GM19397 (cell line): ENCODE results near the gene TMEM120A.

Experiments used
- ATAC-seq: cut with Tn5 transposase; IDR thresholded peaks from one replicate; pipeline ENCODE4 v1.9.1; 2021; ENCODE audit warnings: mild to moderate bottlenecking, moderate library complexity; ENCODE audit not compliant: unreplicated experiment

TMEM120A gene

DNA sequence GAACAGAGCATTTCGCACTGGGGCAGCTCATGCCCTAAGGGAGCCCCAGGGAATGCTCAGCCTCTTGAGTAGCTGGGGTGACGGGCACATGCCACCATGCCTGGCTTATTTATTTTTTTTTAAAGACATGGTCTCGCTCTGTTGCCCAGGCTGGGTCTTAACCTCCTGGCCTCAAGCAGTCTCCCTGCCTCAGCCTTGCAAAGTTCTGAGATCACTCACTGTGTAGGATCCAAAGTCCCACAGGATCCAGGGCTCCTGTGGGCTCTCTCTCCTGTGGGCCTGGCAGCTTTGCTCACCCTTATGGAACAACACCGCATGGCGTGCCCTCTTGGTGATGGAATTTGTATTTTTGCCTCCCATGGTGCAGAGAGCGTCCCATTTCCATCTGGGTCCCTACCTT is 34.0 kb downstream of the TMEM120A start:
- no peak for ATAC-seq

GRCh38 chr7:75958802-75959543 is 35.4 kb downstream of the TMEM120A start:
- no peak for ATAC-seq

DNA sequence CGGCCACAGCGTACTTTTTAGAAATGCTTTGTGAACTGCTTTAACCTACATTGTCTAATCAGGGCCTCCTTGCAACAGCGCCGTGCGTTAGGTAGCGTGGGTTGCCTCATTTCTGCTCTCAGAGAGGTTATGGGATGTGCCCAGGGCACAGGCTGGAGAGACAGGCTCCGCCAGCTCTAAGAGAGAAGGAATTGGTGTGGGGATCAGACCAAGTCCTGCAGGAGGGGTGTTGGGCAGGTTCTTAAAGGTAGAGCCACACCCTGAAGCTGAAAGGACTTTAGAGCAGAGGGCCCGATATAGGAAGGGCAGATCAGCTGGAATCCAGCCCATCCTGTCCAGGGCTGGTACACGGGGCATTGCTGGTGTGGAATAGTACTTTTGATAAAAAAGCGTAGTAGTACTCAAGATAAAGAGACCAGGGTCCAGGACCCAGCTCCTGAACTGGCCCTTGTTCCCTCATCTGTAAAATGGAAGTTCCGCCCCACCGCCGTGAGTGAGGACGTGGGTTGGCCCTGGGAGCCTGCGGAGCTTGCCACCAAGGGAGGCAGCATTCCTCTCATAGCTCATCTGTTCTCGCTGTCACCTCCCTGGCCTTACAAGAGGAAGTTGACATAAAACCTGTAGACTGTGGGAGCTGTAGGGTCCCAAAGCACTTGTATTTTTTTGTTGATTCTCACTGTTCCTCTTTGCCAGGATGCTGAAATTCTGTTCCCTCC is 37.2 kb downstream of the TMEM120A start:
- ATAC-seq = no peak

DNA sequence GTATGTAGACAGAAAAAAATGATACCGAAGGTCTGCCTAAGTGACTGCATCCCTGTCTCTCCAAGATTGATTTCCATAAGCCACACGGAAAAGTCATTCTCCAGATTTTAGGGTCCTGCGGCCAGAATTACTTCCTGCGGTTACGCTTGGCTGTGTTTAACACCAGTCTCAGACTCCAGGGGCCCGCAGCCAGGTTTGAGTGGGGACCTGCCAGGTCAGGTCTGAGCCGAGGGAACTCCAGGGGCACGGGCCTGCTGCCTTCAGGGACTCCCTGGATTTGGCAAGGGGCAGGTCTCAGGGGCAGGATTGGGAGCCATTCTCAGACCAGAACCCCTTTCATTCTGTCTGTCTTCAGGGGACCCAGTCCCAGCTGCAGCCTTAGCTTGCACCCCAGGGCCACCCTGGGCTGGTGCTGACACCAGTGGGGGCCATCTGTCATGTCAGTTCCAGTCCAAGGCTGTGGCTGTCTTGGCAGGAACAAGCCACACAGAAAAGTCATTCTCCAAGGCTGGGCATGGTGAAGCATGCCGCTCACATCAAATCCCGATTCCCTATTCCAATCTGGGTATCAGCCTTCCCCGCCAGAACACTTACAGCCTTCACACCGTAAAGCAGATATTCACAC is 39.0 kb downstream of the TMEM120A start:
- no peak for ATAC-seq

- ATAC-seq = no peak
These were observed 40.5 kb downstream of the TMEM120A start for GRCh38 chr7:75953931-75954330.

DNA sequence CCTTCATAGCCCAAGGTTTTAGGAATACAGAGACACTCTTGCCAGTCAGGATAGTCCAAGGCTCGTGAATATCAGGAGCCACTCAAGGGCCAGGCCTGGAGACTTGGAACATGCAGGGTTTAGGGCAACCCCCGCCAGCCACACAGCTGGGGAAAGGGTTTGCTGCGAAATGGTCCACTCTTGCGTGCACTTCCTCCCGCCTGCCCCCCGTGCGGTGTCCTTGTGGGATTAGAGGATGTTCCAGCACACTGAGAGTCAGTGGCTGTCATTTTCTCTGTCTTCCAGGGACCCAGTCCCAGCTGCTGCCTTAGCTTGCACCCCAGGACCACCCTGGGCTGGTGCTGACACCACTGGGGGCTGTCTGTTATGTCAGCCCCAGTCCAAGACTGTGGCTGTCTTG is 41.0 kb downstream of the TMEM120A start:
- ATAC-seq = no peak

GRCh38 chr7:75951506-75951905 is 42.9 kb downstream of the TMEM120A start:
- ATAC-seq = no peak

- no peak for ATAC-seq
These were observed 44.2 kb downstream of the TMEM120A start for GRCh38 chr7:75950111-75950681.

DNA sequence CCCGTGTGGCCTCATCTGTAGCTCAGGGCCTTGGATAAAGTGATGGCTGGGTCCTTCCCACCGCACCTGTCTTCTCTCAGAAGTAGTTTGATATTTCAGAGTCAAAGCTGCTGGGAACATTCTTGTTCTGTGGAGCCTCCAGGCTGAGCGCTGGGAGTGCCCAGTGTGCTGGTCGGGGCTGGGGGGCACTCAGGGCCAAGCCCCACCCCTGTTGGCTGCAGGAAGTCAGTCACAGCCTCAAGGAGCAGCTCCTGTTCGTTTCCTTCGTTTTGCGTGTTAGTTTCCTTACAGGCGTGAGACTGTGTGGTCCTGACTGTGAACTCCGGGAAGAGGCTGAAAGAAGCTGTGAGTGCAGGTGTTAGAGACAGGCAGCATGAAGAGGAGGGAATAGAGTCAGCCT is 46.2 kb downstream of the TMEM120A start:
- no peak for ATAC-seq

DNA sequence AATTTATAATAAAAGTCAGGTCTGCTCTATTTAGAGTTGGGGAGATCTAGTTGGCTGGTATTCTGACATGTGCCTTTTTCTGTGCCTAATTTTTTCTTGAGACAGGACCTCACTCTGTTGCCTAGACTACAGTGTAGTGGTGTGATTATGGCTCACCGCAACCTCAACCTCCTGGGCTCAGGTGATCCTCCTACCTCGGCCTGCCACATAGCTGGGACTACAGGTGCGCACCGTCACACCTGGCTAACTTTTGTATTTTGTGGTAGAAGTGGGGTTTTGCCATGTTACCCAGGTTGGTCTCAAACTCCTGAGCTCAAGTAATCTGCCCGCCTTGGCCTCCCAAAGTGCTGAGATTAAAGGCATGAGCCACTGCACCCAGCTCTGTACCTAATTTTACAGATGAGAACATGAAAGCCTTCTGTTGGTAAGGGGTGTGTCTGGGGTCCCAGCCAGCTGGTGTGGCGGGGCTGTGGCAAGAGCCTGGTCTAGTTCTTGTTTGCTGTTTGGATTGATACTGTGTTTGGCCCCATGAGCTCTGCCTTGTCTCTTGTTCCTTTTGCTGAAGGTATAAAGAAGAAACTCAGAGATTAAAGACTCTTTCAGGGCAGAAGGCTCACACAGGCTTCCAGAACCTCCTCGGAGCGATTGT is 48.1 kb downstream of the TMEM120A start:
- ATAC-seq = no peak

- ATAC-seq = no peak
These were observed 48.9 kb downstream of the TMEM120A start for GRCh38 chr7:75945297-75946168.

GRCh38 chr7:75944507-75944906 is 49.9 kb downstream of the TMEM120A start:
- no peak for ATAC-seq

DNA sequence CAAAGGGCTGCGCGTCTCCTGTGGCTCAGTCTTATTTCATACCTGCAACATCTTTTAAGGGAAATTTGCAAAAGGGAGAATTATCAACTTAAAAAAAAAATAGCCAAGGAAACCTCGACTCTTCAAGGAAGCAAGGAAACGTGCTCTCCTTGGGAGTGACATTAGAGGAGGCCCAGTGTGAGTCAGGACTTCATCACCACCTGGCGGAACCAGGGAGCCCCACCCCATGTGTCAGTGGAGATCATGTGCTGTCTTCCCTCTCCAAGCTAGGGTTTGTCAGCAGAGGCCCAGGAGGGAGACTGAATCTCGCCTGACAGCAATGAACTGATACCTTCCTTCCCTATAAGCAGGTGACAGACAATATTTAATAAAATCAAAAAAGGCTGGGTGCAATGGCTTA is 50.5 kb downstream of the TMEM120A start:
- ATAC-seq = no peak

- no peak for ATAC-seq
These were observed 55.5 kb downstream of the TMEM120A start for GRCh38 chr7:75938921-75939320.

- ATAC-seq = no peak
These were observed 56.2 kb downstream of the TMEM120A start for GRCh38 chr7:75937958-75938786.
